Fibroblast of lung (primary cell): ENCODE measurements around the gene STK32C.

Experiments used
- EZH2 ChIP-seq: IDR thresholded peaks from 2 replicates; pipeline ENCODE4 v1.5.1; 2012; ENCODE audit warnings: low read length, control low read depth, mild to moderate bottlenecking; ENCODE audit errors: missing control alignments
- TF ChIP-seq, protein P1 (sequence below), 2 donors: IDR thresholded peaks in 1 of 2; conservative IDR thresholded peaks in 1 of 2; 1 replicate in 1 of 2; 2 replicates in 1 of 2; pipeline ENCODE4 v1.5.1; 2011 to 2012; ENCODE audit warnings: low read length in 2 of 2, control low read depth in 1 of 2, inconsistent platforms in 1 of 2, low read depth in 1 of 2, mild to moderate bottlenecking in 1 of 2

GRCh38 chr10:132353456-132354355 is 46.0 kb upstream of the STK32C start:
- TF ChIP-seq, protein P1, sequence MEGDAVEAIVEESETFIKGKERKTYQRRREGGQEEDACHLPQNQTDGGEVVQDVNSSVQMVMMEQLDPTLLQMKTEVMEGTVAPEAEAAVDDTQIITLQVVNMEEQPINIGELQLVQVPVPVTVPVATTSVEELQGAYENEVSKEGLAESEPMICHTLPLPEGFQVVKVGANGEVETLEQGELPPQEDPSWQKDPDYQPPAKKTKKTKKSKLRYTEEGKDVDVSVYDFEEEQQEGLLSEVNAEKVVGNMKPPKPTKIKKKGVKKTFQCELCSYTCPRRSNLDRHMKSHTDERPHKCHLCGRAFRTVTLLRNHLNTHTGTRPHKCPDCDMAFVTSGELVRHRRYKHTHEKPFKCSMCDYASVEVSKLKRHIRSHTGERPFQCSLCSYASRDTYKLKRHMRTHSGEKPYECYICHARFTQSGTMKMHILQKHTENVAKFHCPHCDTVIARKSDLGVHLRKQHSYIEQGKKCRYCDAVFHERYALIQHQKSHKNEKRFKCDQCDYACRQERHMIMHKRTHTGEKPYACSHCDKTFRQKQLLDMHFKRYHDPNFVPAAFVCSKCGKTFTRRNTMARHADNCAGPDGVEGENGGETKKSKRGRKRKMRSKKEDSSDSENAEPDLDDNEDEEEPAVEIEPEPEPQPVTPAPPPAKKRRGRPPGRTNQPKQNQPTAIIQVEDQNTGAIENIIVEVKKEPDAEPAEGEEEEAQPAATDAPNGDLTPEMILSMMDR (conservative IDR thresholded peaks at IDR 0.05 in 1 of 2, IDR thresholded peaks at IDR 0.05 in 1 of 2; ENCODE audit: low read depth in 1 of 2, low read length in 2 of 2) = no peak
- TF ChIP-seq EZH2 = no peak
